Measurements from ENCODE around the gene FYN.

FYN gene

DNA sequence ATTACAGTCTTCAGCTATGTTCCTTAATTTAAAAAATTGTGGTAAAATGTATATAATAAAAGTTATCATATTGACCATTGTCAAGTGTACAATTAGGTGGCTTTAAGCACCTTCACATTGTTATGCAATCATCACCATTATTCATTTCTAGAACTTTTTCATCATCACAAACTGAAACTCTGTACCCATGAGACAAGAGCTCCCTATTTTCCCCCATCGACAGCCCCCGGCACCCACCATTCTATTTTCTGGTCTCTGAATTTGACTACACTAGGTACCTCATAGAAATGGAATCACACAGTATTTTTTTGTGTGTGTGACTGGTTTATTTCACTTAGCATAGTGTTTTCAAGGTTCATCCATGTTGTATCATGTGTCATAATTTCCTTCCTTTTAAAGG is 39.7 kb upstream of the FYN start:
- TF ChIP-seq, protein P1, sequence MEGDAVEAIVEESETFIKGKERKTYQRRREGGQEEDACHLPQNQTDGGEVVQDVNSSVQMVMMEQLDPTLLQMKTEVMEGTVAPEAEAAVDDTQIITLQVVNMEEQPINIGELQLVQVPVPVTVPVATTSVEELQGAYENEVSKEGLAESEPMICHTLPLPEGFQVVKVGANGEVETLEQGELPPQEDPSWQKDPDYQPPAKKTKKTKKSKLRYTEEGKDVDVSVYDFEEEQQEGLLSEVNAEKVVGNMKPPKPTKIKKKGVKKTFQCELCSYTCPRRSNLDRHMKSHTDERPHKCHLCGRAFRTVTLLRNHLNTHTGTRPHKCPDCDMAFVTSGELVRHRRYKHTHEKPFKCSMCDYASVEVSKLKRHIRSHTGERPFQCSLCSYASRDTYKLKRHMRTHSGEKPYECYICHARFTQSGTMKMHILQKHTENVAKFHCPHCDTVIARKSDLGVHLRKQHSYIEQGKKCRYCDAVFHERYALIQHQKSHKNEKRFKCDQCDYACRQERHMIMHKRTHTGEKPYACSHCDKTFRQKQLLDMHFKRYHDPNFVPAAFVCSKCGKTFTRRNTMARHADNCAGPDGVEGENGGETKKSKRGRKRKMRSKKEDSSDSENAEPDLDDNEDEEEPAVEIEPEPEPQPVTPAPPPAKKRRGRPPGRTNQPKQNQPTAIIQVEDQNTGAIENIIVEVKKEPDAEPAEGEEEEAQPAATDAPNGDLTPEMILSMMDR (IDR thresholded peaks at IDR 0.05), result no peak

DNA sequence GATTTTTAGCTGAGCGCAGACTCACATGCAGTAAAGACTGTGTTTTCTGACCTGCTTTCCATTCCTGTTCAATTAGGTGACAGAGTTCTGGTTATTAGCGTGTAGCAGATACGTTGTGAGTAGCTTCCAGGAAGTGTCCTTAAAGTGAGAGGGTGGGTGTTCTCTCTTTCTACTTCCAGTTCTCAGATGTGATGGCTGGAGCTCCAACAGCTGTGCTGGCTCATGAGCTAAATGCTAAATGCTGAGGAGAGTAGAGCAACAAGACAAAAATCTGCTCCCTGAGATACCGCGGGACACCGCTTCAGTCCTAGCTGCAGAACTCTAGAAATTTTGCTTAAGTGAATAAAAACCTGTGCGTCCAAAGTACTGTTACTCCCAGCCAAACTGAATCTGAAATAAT is 38.2 kb upstream of the FYN start:
- TF ChIP-seq, protein P1 (IDR thresholded peaks at IDR 0.05), result no peak

DNA sequence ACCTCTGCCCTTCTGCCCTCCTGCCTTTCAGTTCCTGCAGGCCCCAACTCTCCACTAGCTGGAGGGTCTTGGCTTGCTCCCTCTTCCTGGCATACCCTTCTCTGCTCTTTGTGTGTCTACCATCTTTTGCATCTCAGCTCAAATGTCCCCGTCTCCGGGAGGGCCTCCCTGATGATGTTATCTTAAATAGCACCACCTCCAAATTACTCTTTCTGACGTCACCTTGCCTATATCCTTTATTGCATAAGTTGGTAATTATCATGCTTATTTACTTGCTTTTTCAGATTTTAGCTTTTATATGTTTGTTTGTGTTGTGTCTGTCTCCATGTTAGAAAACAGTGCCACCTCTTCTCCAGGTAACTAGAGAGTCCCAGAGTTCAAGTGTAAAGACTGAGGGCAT is 36.0 kb upstream of the FYN start:
- TF ChIP-seq, protein P1 (IDR thresholded peaks at IDR 0.05), result no peak

DNA sequence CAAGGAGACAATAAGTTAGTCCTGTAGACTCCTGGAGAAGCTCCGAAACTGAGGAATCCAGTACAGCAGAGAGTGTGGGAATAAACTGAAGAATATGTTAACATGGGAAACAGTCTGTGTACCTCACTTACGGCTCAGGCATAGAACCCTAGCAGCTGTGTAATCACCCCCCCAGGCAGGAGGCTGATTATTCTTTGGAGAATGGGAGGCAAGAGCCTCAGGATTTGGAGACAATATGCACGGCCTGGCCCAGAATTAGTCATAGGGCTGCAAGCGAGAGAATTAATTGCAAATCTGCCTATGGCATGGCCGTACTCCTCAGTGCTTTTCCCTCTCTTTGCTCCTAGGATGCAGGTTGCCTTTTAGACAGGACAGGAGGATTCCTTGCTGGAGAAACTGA is 27.5 kb upstream of the FYN start:
- TF ChIP-seq, protein P1 (IDR thresholded peaks at IDR 0.05), result no peak

DNA sequence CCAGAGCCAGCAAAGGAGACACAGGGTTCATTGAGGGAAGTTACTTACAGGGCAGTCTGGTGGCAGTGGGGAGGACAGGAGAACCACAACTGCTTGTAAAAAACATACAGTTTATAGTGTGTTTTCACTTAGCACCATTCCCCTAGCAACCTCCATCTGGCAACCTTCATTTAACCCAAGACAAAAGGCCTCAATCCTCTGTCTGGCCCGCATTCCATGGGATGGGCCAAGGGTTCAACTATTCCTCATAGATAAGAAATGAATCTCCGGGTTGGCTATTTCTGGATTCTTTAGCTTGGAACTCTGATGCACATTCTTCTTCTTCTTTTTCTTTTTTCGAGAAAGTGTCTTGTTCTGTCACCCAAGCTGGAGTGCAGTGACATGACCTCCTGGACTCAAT is 26.3 kb upstream of the FYN start:
- TF ChIP-seq, protein P1 (IDR thresholded peaks at IDR 0.05), result no peak

DNA sequence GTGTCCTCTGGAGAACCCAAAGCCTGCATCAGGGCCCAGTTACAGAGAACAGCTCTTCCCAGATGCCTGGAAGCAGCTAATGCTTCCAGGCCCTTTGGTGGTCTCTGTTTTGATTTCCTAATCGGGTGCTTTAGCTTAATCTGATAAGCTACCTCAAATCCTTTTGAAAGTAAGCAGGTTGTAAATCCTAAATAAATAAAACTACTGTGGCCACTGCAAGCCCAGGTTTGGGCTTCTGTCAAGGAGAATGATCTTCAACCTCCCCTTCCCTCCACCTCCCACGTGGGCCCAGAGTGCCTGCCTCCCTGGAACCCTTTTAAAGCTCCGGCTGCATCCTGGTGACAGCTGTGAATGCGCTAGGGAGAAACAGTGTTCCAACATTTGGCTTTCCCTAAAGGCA is 25.2 kb upstream of the FYN start:
- TF ChIP-seq, protein P1 (IDR thresholded peaks at IDR 0.05), result no peak

DNA sequence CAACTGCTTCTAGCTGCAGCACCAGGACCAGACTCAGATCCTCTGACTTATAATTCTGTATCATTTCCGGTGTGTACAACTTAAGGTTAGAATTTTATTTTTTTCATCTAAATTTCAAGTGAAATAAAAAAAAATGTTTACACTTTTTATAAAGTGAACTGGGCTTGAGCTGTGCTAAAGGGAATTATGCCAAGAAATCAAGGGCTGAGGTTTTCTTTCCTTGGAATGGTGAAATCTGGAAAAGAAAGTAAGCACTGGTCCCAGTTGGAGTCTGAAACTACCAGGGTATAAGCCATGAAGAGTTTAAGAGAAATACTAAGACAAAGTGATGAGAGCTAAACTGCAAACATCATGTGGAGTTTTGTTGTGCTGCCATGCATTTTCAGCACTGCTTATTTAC is 21.7 kb upstream of the FYN start:
- TF ChIP-seq, protein P1 (IDR thresholded peaks at IDR 0.05), result no peak

DNA sequence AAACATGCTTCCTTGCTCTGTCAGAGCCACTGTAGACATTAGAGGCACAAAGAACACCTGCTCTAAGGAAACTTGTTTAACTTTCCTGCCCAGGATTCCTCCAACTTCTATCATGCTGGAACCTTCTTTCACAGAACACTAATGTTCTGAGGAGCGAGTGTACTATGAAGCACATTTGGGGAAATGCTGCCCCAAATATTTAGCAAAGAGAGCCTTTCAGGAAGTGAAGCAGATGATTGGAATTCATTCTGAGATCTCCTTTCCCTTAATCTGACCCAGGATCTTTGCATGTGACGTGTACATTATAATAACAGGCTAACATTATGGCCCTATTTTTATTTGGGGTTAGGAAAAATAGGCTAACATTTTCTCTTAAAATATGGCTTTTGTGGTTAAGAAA is 21.0 kb upstream of the FYN start:
- TF ChIP-seq, protein P1 (IDR thresholded peaks at IDR 0.05), result no peak

Data from LNCAP (cell line).